NCI-H2227 treated with DMSO at 0.1 percent for 48 hours (cell line): Measurements from ENCODE around the gene SRRT.
"Not testable (repeated sequence)": the region's sequence is repeated elsewhere in the genome, so short reads cannot be mapped to it uniquely, and the experiment has no call there.

ENCODE experiments used
- DNase-seq: peaks from one replicate; lab custom pipeline; 2025; lab: John Stamatoyannopoulos, UW

The SRRT gene

DNA sequence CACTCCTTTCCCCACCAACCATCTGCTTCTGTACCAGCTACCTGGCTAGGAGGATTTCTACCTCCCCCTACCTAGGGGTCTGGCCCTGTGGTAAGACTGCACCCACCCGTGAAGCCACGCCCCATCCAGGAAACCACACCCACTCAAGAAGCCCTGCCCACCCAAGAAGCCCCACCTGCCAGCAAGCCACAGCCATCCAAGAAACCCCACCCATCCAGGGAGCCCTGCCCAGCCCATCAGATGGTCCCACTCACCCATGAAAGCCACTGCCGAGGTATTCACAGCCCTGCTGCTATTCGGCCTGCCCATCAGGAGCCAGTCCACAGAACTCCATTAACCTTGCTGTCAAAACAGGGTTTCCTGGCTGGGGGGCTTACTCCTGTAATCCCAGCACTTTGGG, 58.8 kb downstream of the SRRT start:
- DNase-seq, result no peak

DNA sequence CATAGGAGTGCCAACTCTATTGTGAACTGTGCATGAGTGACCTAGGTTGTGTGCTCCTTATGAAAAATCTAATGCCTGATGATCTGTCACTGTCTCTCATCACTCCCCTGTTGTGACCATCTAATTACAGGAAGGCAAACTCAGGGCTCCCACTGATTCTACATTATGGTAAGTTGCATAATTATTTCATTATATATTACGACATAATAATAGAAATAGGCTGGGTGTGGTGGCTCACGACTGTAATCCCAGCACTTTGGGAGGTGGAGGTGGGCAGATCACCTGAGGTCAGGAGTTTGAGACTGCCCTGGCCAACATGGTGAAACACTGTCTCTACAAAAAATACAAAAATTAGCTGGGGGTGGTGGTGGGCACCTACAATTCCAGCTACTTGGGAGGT, 60.5 kb downstream of the SRRT start:
- not testable (repeated sequence) for DNase-seq

DNA sequence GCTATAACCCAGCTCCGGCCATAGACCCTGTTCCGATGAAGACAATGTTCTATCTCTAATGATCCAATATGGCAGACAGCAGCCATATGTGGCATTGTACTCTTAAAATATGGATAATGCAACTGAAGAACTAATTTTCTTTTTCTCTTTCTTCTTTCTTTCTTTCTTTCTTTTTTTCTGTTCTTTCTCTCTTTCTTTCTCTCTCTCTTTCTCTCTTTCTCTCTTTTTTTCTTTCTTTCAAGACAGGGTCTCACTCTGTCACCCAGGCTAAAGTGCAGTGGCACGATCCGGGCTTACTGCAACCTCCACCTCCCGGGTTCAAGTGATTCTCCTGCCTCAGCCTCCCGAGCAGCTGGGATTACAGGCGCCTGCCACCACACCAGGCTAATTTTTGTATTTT, 61.3 kb downstream of the SRRT start:
- DNase-seq, result not testable (repeated sequence)
